ENCODE measurements around the gene TNIK. TPM values are rescaled to one million over a fixed set of nuclear protein-coding genes. Genes with fewer than 3 reads are reported as not detected.
A peak's percentile ranks its signal among the peaks of the same experiment; 100 is the strongest.
"Not testable (repeated sequence)": the region's sequence is repeated elsewhere in the genome, so short reads cannot be mapped to it uniquely, and the experiment has no call there.

Gene TNIK
- total RNA-seq, 1 donor from 2014 or later = 39.9 TPM

GRCh38 chr3:171242951-171243350, 217.3 kb downstream of the TNIK start:
- no peak overlapping the region for H3K27ac Mint-ChIP-seq
- no peak for DNase-seq (ENCODE audit: low spot score)
- H3K4me1 Mint-ChIP-seq (ENCODE audit: low read depth) = peaks cover 6% of the 10 kb centered on the region
- intact Hi-C loops (cut with micrococcal nuclease) = no loop called here
- H3K9me3 Mint-ChIP-seq = peaks cover 4% of the 10 kb centered on the region
- H3K36me3 Mint-ChIP-seq (ENCODE audit: low read depth) = peaks cover 12% of the 10 kb centered on the region
- H3K27me3 Mint-ChIP-seq (ENCODE audit: low read depth) = no peaks in the 10 kb centered on the region
- H3K4me3 Mint-ChIP-seq (ENCODE audit: low read depth) = no peak overlapping the region

DNA sequence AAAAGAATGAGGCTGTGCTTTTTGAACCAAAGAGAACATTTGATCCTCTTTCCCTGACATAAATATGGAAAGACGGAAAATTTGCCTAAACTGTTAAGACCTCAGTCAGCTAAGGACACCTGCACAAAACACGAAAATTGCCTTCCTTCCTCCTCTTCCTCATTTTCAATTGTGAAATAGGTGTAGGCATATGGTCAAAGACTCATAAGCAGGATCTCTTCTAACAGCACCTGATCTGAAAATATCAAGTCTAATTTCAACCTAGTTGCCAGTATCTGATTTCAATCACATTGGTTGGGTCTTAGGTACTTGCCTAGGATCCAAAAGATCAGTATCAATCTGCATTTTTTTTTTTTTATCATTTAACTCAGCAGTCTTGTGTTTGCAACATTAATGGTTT, 218.0 kb downstream of the TNIK start:
- intact Hi-C loops (cut with micrococcal nuclease) = no loop called here
- no peak overlapping the region for H3K4me3 Mint-ChIP-seq (ENCODE audit: low read depth)
- peaks cover 4% of the 10 kb centered on the region for H3K9me3 Mint-ChIP-seq
- DNase-seq (ENCODE audit: low spot score) = no peak
- peaks cover 12% of the 10 kb centered on the region for H3K36me3 Mint-ChIP-seq (ENCODE audit: low read depth)
- no peak overlapping the region for H3K27ac Mint-ChIP-seq
- H3K4me1 Mint-ChIP-seq (ENCODE audit: low read depth) = peaks cover 6% of the 10 kb centered on the region
- no peaks in the 10 kb centered on the region for H3K27me3 Mint-ChIP-seq (ENCODE audit: low read depth)

DNA sequence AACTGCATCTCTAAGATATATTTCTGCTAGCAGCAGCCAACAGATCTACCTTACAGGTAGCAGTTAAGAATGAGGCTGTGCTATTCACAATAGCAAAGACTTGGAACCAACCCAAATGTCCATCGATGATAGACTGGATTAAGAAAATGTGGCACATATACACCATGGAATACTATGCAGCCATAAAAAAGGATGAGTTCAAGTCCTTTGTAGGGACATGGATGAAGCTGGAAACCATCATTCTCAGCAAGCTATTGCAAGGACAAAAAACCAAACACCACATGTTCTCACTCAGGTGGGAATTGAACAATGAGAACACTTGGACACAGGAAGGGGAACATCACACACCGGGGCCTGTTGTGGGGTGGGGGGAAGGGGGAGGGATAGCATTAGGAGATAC, 218.6 kb downstream of the TNIK start:
- H3K4me1 Mint-ChIP-seq (ENCODE audit: low read depth); H3K27me3 Mint-ChIP-seq (ENCODE audit: low read depth); H3K4me3 Mint-ChIP-seq (ENCODE audit: low read depth); DNase-seq (ENCODE audit: low spot score); H3K27ac Mint-ChIP-seq; intact Hi-C loops (cut with micrococcal nuclease); H3K9me3 Mint-ChIP-seq: not testable (repeated sequence)
- peaks cover 12% of the 10 kb centered on the region for H3K36me3 Mint-ChIP-seq (ENCODE audit: low read depth)

DNA sequence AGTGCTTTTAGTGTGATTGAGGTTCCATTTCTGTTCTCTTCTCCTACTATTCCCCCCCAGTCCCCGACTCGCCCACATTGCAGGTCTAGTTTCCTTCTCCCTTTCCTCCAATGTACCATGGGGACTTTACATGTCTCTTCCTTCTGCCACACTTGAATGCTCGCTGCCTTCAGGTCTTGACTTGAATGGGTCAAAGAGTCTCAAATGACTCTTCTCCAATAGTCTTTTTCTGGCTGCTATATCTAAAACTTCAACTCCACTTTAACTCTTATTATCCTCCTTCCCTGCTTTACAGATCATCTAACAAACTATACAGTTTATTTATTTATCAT, 219.7 kb downstream of the TNIK start:
- H3K9me3 Mint-ChIP-seq = peaks cover 5% of the 10 kb centered on the region
- H3K36me3 Mint-ChIP-seq (ENCODE audit: low read depth) = peaks cover 15% of the 10 kb centered on the region
- peak overlapping the region; percentile 61 for H3K27ac Mint-ChIP-seq
- no peaks in the 10 kb centered on the region for H3K27me3 Mint-ChIP-seq (ENCODE audit: low read depth)
- no peak for DNase-seq (ENCODE audit: low spot score)
- intact Hi-C loops (cut with micrococcal nuclease) = no loop called here
- H3K4me1 Mint-ChIP-seq (ENCODE audit: low read depth) = peaks cover 7% of the 10 kb centered on the region
- no peak overlapping the region for H3K4me3 Mint-ChIP-seq (ENCODE audit: low read depth)

DNA sequence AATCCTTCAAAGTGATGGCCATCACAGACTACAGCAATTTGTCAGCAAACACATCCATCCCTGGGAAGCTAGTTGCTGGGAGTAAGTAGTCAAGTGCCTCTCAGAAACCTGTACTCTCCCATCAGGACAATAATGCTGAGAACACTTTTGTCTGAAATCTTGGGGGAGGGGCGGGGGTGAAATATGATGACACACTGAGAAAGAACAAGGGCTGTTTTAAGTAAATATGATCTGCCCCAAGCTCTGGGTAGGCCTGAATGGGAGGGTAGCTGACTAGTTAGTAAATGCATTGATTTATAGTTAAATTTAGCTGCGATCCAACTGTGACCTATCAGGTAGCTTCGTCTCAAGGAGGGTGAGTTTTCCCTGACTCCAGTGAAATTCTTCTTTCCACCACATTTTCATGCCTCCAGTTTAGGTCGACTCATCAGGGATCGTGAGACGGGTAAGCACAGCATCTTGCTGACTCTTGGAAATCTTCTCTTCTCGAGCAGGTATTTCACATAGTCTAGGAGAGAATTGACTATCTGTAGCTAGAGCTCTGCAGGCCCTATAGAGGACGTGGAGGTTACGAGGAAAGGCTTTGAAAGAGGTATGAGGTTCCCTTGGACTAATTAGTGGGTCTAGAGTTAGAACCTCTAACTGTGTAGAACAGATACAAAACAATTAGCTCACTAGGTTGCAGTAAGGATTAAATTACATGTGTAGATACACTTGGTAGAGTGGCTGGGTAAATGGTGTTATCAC, 220.3 kb downstream of the TNIK start:
- H3K4me3 Mint-ChIP-seq (ENCODE audit: low read depth) = no peak overlapping the region
- H3K36me3 Mint-ChIP-seq (ENCODE audit: low read depth) = peaks cover 19% of the 10 kb centered on the region
- H3K9me3 Mint-ChIP-seq = peaks cover 8% of the 10 kb centered on the region
- no peak for DNase-seq (ENCODE audit: low spot score)
- no peaks in the 10 kb centered on the region for H3K27me3 Mint-ChIP-seq (ENCODE audit: low read depth)
- H3K27ac Mint-ChIP-seq = no peak overlapping the region
- peaks cover 11% of the 10 kb centered on the region for H3K4me1 Mint-ChIP-seq (ENCODE audit: low read depth)
- intact Hi-C loops (cut with micrococcal nuclease) = no loop called here

DNA sequence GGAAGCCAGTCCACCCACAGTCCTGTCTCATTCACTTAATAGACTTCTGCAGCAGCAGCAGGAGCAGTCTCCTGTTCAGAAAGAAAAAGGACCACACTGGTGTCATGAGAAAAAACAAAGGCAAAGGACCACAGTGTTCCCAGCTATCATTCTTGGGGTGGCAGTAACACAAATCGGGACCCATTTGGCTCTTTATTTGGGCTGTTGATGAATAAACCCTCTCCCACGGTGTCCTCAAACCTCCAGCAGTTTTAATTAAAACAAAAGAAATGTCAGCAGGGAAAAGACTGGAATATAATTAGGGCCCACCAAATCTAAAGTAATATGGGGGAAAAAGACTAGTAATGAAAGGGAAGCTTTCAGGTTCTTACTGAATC, 223.2 kb downstream of the TNIK start:
- no peak overlapping the region for H3K4me3 Mint-ChIP-seq (ENCODE audit: low read depth)
- DNase-seq (ENCODE audit: low spot score) = no peak
- peaks cover 32% of the 10 kb centered on the region for H3K36me3 Mint-ChIP-seq (ENCODE audit: low read depth)
- H3K27ac Mint-ChIP-seq = no peak overlapping the region
- H3K27me3 Mint-ChIP-seq (ENCODE audit: low read depth) = no peaks in the 10 kb centered on the region
- intact Hi-C loops (cut with micrococcal nuclease) = no loop called here
- H3K4me1 Mint-ChIP-seq (ENCODE audit: low read depth) = peaks cover 32% of the 10 kb centered on the region
- peaks cover 9% of the 10 kb centered on the region for H3K9me3 Mint-ChIP-seq

- DNase-seq (ENCODE audit: low spot score) = no peak
- intact Hi-C loops (cut with micrococcal nuclease) = no loop called here
- Mint-ChIP-seq H3K9me3 (peaks cover 9% of the 10 kb centered on the region), H3K4me3 (ENCODE audit: low read depth) (no peak overlapping the region), H3K27me3 (ENCODE audit: low read depth) (no peaks in the 10 kb centered on the region), H3K4me1 (ENCODE audit: low read depth) (peaks cover 33% of the 10 kb centered on the region), H3K36me3 (ENCODE audit: low read depth) (peaks cover 29% of the 10 kb centered on the region), H3K27ac (no peak overlapping the region)
These were observed 223.8 kb downstream of the TNIK start for GRCh38 chr3:171236265-171237008.

DNA sequence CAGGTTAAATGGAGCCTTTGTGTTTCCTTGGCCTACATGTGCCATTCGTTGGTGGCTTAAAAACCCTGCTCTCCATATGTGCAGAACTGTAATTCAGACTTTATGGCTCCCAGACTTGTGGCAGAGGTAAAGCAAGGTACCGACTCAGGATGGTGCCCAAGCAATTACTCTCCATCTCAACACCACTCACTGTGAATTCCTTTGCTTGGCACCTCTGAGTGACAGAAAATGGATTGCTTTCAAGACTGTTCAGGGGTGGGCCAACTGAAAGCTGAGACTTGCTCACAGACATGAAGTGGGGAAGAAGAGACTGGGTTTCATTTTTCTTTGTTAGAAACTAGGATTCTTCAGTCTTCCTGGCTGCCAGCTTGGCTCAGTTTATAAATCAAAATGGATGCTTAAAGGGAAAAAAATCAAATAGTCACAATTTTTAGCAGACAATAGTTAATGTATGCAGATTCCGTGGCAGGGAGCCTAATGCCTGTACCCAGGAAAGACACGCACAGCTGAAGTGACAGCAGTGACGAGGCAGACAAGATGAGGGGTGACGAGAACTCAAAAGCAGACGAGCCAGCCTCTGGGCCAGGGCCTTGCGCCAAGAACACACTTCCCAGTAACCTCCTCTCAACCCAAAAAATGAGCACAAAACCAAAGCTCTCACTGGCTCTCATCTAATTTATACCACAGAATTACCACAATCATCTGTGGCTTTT, 225.8 kb downstream of the TNIK start:
- intact Hi-C loops (cut with micrococcal nuclease) = no loop called here
- peaks cover 42% of the 10 kb centered on the region for H3K4me1 Mint-ChIP-seq (ENCODE audit: low read depth)

GRCh38 chr3:171231361-171231760, 228.8 kb downstream of the TNIK start:
- DNase-seq (ENCODE audit: low spot score) = no peak
- peaks cover 57% of the 10 kb centered on the region for H3K4me1 Mint-ChIP-seq (ENCODE audit: low read depth)
- no peaks in the 10 kb centered on the region for H3K27me3 Mint-ChIP-seq (ENCODE audit: low read depth)
- H3K27ac Mint-ChIP-seq = peak overlapping the region; percentile 4
- peaks cover 22% of the 10 kb centered on the region for H3K9me3 Mint-ChIP-seq
- H3K36me3 Mint-ChIP-seq (ENCODE audit: low read depth) = peaks cover 44% of the 10 kb centered on the region
- H3K4me3 Mint-ChIP-seq (ENCODE audit: low read depth) = no peak overlapping the region
- intact Hi-C loops (cut with micrococcal nuclease) = no loop called here

More for the DNA sequence above, 225.8 kb downstream of the TNIK start:
- no peak for DNase-seq (ENCODE audit: low spot score)
- Mint-ChIP-seq H3K27me3 (ENCODE audit: low read depth) (no peaks in the 10 kb centered on the region), H3K27ac (no peak overlapping the region), H3K36me3 (ENCODE audit: low read depth) (peaks cover 24% of the 10 kb centered on the region), H3K9me3 (peaks cover 9% of the 10 kb centered on the region), H3K4me3 (ENCODE audit: low read depth) (no peak overlapping the region)

- intact Hi-C loops (cut with micrococcal nuclease) = no loop called here
- Mint-ChIP-seq H3K36me3 (ENCODE audit: low read depth) (peaks cover 47% of the 10 kb centered on the region), H3K4me1 (ENCODE audit: low read depth) (peaks cover 61% of the 10 kb centered on the region), H3K27ac (peak overlapping the region; percentile 70), H3K9me3 (peaks cover 27% of the 10 kb centered on the region), H3K4me3 (ENCODE audit: low read depth) (no peak overlapping the region), H3K27me3 (ENCODE audit: low read depth) (no peaks in the 10 kb centered on the region)
- no peak for DNase-seq (ENCODE audit: low spot score)
These were observed 229.3 kb downstream of the TNIK start for GRCh38 chr3:171230865-171231264.

DNA sequence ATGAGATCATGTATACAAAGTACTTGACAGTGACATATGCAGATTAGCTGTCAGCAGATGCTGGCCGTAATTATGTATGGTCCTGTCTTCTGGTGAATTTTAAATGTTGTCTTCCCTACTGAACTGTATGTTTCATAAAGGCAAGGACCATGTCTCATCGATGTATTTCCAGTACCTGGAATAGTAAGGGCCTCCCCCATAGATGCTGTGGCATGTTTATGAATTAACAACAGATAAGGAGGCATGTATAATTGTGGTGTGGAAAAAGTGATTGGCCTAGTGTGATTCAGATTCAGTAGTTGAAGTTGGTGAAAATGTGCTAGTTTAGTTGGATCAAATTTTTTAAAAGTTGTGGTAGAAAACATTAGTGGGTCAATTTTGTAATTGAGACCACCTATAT, 231.0 kb downstream of the TNIK start:
- peak overlapping the region; percentile 81 for H3K27ac Mint-ChIP-seq
- intact Hi-C loops (cut with micrococcal nuclease) = loop anchor here (1.0 to 5.0 kb wide), 4 partner anchors 19 to 58 kb away; no protein-coding TSS in a partner anchor
- H3K4me1 Mint-ChIP-seq (ENCODE audit: low read depth) = peaks cover 68% of the 10 kb centered on the region
- H3K4me3 Mint-ChIP-seq (ENCODE audit: low read depth) = no peak overlapping the region
- H3K9me3 Mint-ChIP-seq = peaks cover 35% of the 10 kb centered on the region
- H3K27me3 Mint-ChIP-seq (ENCODE audit: low read depth) = no peaks in the 10 kb centered on the region
- no peak for DNase-seq (ENCODE audit: low spot score)
- H3K36me3 Mint-ChIP-seq (ENCODE audit: low read depth) = peaks cover 53% of the 10 kb centered on the region

DNA sequence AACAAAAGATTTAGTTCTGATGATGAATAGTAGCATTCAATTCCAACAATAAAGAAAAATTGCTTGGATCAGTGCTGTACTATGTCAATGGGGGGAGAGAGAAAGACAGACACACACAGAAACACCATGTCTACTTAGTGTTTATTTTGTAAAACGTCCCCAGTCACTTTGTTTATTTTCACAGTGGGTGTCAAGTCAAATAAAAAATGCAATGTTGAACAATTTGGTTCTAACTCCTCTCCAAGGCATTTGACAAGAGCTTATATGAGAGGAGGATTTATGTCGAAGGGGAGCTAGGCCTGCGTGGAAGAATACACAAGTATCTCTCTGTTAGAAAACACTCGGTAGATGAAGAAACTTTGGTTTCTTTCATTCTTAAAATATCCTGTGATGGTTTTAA, 232.0 kb downstream of the TNIK start:
- H3K36me3 Mint-ChIP-seq (ENCODE audit: low read depth) = peaks cover 53% of the 10 kb centered on the region
- H3K9me3 Mint-ChIP-seq = peaks cover 34% of the 10 kb centered on the region
- H3K27ac Mint-ChIP-seq = peak overlapping the region; percentile 17
- peaks cover 59% of the 10 kb centered on the region for H3K4me1 Mint-ChIP-seq (ENCODE audit: low read depth)
- H3K4me3 Mint-ChIP-seq (ENCODE audit: low read depth) = no peak overlapping the region
- DNase-seq (ENCODE audit: low spot score) = no peak
- no peaks in the 10 kb centered on the region for H3K27me3 Mint-ChIP-seq (ENCODE audit: low read depth)
- intact Hi-C loops (cut with micrococcal nuclease) = loop anchor here (5.0 kb wide), 1 partner anchor 39 kb away; no protein-coding TSS in a partner anchor

DNA sequence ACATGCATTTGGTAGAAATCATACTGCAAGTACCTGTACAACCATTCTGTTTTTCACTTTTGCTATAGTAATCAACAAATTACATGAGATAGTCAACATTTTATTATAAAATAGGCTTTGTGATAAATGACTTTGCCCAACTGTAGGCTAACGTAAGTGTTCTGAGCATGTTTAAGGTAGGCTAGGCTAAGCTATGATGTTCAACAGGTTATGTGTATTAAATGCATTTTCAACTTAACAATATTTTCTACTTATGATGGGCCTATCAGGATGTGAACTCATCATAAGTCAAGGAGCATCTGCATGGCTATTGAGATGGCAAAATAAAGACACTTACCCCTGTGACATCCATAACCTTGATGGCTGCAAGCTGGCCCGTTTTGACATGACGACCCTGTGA, 232.4 kb downstream of the TNIK start:
- H3K4me3 Mint-ChIP-seq (ENCODE audit: low read depth) = no peak overlapping the region
- H3K27me3 Mint-ChIP-seq (ENCODE audit: low read depth) = no peaks in the 10 kb centered on the region
- DNase-seq (ENCODE audit: low spot score) = no peak
- intact Hi-C loops (cut with micrococcal nuclease) = loop anchor here (5.0 kb wide), 1 partner anchor 39 kb away; no protein-coding TSS in a partner anchor
- peaks cover 34% of the 10 kb centered on the region for H3K9me3 Mint-ChIP-seq
- H3K27ac Mint-ChIP-seq = peak overlapping the region; percentile 17
- H3K4me1 Mint-ChIP-seq (ENCODE audit: low read depth) = peaks cover 55% of the 10 kb centered on the region
- peaks cover 54% of the 10 kb centered on the region for H3K36me3 Mint-ChIP-seq (ENCODE audit: low read depth)
